NCI-H748 treated with DMSO at 0.1 percent for 48 hours (cell line): ENCODE measurements around the gene GSTA4.
"Not testable (repeated sequence)": the region's sequence is repeated elsewhere in the genome, so short reads cannot be mapped to it uniquely, and the experiment has no call there.

ENCODE experiments used
- DNase-seq: peaks from one replicate; lab custom pipeline; 2025; lab: John Stamatoyannopoulos, UW

GSTA4 gene

DNA sequence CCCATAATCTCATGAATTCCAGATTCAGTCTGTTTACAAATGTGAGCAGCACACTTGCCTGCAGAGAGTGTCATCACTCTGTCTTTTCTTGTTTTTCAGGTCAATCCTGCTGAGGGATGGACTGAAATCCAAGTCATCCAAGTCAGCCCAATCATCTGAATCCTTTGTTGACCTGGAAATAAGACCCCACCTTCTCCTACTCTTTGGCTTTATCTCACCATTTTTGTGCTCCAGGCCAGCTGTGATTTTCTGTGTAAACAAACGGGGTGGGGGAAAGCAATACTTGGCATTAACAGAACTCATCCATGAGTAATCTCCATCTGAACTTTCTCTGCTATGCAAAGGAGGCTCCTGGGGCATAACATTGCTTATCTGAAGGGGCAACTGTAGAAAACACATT is 16.9 kb upstream of the GSTA4 start:
- DNase-seq: peak; percentile 50

DNA sequence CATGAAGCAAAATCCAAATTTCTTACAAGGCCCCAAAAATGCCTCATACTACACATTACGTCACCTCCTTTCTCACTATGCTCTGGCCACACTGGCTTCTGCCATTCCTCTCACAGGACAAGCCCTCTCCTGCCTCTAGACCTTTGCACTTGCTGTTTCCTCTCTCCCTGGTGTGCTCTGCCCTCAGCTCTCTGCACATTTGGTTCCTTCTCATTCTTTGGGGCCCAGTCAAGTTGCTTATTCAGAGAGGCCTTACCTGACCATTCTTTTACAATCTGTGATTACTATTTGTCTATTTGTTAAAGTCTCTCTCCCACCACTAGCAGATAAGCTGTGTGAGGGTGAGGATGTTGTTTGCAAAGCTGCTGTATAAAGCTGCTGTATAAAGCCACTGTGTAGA is 15.4 kb upstream of the GSTA4 start:
- no peak for DNase-seq

DNA sequence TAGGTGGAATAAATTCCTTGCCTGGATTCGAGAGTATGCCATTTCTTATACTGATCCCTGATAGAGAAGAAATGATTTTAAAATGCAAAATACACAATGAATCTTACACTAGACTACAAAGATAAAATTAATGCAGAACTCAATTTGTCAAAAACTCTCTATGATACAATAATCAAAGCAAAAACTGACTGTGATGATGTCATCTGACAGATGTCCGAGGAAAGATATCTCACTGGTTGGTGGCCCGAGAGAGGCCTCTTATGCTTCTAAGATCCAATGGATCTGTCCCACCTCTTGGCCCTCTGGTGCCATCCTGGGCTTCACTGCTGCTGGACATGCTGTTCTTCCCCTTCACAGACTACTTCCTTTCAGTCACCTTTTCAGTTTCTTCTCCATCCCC is 14.4 kb upstream of the GSTA4 start:
- no peak for DNase-seq

DNA sequence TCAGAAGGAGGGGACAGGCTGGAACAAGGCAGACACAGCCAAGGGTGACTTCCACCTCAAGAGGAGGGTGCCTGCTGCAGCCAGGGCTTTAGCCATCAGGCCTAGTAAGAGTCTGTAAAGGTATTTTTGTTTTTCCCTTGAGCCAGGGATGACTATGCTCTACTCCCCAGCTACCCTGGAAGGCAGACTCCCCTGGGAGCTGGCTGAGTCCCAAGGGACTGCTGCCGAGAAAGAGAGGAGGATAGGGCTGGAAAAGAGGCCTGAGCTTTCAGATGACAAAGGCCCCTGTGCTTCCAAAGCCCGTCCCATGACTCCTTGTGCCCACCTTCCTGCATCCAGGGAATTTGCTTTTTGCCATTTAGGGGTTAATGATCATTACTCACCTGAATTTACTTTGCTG is 14.0 kb upstream of the GSTA4 start:
- DNase-seq: no peak

DNA sequence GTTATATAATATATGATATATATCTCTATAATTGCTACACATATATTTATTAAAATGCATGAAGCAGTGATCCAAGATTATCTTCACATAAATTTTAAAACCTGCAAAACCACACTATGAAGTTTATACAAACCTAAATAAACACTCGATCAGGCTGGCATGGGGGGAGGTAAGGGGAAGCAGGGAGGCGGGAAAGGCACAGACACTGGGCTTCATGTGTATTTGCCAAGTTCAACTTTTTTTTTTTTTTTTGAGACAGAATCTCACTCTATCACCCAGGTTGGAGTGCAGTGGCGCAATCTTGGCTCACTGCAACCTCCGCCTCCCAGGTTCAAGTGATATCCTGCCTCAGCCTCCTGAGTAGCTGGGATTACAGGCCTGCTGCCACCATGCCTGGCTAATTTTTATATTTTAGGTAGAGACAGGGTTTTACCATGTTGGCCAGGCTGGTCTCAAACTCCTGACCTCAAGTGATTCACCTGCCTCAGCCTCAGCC is 13.2 kb upstream of the GSTA4 start:
- not testable (repeated sequence) for DNase-seq

DNA sequence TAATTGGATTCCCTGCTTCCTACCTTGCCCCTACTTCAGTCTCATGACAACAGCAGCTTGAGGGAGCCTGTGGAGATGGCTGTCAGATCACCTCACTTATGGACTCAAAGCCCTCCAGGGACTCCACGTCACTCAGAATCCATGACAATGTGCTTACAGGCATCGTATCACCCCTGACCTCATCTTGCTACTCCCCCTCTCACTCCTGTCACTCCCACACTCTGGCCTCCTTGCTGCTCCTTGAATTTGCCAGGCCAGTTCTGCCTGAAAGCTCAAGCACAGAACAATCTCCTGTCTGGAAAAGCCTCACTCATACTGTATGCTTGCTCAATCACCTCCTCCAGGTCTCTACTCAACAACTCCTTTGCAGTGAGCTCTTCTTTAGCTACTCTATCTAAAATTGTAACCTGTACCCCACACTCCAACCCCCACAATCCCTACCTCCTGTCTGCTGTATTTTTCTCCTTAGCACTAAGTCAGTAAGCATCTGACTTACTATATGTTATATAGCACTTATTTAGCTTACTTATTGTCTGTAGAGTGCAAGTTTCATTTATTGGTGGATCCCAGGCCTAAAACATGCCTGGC is 10.7 kb upstream of the GSTA4 start:
- DNase-seq: no peak

DNA sequence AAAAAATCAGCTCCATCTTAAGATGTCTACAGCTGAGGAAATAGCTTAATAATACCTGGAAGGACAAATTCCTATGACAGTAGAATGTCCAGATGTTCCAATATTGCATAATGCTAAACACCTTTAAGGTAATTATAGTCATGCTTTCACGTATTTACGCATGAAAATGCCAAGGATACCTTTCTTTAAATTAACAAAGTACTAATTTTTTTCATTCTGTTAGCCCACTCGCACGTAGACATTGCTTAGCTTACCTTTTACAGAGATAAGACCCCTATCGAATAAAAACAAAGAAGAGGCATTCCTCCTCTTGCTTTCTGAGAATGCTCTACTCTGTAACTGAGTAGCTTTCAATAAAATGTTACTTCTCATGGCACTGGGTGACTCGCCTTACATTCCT is 4.4 kb upstream of the GSTA4 start:
- no peak for DNase-seq

DNA sequence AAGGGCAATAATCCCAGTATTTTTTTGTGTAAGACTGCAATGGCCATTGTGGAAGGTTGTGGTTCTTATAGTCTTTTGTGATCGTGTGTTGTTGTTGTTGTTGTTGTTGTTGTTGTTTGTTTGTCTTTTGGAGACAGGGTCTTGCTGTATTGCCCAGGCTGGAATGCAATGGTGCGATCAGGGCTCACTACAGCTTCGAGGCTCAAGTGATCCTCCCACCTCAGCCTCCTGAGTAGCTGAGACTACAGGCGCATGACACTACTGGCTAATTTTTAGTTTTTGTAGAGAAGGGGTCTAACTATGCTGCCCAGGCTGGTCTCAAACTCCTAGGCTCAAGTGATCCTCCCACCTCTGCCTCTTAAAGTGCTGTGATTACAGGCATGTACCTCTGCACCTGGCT is 3.5 kb upstream of the GSTA4 start:
- DNase-seq: no peak

DNA sequence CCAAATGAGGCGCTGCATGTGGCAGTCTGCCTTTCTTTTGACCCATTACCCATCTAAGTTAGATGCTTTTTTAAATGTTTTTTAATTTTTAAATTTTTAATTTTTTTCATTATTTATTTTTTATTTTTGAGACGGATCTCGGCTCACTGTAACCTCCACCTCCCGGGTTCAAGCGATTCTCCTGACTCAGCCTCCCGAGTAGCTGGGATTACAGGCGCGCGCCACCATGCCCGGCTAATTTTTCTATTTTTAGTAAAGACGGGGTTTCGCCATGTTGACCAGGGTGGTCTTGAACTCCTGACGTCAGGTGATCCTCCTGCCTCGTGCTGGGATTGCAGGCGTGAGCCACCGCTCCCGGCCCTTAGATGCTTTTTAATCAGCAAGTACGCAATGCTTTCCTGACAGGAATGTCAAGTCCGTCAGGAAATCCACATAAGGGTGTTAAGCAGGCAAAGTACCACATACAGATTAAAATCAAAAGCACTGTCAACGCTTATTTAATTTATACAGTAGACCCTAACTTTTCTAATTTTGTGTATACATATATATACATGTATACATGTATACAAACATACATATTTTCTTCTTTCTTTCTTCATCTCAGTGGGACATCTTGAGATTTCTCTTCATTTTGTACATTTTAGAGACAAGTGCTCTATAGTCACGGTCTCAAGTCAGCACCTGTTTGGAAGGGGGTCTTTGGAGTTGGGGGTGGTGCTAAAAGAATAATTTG is 995 bp upstream of the GSTA4 start:
- peak; percentile 69 for DNase-seq

DNA sequence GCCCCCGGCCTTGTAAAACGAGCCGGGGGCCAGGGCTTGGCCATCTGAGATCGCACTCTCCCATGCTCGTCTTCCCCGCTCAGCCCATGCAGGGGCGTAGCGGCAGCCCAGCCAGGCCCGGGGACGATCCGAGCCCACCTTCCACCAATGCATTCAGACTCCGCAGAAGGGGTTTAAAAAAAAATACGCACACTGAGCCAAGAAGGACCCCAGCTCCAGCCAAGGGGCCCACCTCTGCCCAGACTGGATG is 320 bp downstream of the GSTA4 start:
- DNase-seq: peak; percentile 77

DNA sequence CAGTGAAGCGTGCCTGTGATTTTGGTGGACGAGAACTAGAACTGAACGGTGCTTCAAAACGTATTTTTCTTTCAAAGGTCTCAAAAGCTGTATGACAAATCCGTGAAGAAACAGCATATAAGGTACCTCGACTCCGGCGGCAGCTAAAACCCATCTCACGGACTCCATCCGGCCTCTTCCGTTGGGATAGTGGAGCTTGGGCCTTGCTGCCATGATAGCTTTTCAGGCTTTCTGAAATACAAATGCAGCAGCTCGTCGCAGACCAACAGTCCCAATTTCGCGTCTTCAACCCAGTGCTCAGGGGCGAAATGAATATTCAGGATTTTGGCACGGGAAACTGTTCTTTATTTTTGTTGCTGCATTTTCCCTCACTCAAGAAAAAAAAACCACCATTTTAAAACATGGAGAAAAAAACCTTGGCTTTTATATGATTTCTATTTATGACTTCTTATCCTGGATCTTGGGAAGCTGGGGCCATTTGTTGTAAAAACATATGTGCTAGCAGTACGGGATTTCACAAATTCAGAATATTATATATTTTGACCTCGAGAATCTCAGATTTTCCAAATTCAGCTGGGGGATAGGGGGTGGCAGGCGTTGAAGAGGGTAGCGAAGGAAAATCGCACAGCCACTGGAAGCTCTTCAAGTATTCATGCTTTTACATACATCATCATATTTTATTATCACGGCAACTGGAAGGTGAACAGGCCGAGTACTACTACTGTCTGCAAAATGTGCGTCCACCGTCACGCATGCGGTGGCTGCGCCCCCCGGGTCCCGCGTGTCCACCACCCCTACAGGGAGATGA is 849 bp downstream of the GSTA4 start:
- DNase-seq: peak; percentile 71

DNA sequence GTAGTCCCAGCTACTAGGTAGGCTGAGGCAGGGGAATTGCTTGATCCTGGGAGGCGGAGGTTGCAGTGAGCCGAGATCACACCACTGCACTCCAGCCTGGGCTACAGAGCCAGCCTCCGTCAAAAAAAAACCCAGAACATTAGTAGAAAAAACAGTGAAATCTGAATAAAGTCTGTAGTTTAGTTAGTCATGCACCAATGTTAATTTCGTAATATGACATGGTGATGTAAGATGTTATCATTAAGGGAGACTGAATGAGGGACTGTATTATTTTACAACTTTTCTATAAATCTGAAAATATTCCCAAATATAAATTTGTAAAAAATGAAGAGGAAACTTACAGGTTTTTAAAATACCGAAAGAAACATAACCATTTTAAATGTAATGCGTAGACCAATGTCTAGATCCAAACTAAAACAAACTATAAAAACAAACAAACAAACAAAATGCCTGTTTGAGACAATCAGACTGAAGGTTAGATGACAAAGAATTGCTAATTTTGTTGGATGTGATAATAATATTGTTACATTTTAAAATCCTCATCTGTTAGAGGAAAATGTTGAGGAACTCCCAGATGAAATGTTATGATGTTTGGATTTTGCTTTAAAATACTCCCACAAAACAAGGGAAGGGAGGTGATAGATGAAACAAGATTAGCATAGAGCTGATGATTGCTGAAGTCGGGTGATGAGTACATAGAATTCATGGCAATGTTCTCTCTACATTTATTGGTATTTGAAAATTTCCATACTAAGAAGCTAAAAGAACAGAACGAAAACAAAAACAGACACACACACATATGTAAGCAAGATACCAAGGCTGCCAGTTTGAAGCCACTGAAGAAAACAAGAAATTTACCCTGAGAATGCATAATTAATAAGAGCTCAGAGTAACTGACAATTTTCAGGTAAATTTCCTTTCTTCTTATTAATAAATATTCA is 1.8 kb downstream of the GSTA4 start:
- no peak for DNase-seq

DNA sequence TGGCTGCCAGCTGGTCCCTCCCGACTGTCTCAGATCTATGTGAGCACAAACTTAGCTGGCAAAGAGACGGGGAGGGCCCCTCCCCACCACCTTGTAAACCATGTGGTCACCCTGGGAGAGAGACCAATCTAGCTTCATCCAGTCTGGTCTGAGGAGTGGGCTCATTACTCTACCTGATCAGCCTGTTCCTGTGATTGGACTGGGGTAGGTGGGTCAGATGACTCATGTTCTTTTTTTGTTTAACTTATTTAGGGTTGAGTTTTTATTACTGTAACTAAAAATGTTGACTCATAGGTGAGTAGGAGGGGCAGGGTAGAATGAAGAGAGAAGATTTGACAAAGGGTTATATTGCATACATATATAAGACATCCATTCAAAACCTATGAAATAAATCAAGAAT is 4.7 kb downstream of the GSTA4 start:
- no peak for DNase-seq

DNA sequence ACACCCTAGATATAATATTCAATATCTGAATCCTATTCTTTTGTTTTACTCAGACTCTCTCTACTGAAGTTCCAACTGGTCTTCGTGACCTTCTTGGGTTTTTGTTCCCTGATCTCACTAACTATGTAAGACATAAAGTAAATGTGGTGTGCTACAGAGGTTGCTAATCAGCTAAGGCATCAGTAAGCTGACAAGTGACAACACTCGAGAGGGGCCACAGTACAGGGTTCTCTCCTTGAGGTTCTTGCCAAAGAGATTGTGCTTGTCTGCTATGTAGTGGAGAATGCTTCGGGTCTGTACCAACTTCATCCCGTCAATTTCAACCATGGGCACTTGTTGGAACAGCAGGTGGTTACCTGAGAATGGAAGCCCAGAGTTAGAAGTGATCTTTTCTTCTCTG is 9.9 kb downstream of the GSTA4 start:
- no peak for DNase-seq

DNA sequence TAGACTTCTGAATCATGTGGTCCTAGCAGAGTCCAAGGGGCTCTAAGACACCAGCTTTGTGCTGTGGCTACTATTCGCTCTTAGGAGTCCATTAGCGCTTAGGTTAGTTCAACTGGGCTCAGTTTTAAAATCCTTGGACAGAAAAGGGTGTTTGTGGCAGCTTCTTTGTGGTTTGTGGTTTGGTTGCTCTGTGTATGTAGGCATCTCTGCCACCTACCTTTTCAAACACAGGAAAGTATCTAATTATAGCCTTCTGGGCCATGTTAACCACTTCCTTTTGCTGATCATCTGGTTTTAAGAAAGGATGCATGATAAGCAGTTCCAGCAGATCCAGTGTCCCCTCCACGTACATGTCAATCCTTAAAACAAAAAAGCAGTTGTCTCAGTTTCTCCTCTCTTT is 10.8 kb downstream of the GSTA4 start:
- no peak for DNase-seq

DNA sequence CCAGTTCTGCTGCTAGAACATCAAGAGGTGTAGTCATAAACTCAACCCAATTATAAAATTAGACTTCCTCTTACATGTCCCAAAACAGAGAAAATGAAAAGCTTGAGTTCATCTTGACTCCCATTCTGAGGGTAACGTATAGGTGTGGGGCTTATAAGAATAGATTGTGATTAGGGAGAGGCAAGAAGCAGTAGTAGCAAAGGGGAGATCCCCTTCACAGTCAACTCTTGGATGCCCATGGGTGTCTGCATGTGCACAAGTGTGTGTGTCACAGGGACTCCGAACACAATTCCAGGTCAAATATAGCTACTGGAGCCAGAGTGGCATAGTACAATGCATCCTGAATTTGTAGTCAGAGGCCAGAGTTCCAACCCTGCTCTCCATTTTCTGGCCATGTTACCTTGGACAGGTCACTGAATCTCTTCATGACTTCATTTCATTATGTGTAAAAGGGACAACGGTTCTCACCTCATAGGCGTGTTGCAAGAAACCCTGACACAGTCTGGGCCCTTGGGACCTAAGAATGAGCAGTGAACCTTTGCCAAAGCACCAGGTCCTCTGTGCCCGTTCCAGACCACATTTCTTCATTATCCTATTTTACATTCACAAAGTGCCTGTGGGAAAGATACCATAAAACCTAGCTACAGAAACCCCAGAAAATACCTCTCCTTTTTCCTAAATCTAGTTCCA is 11.8 kb downstream of the GSTA4 start:
- no peak for DNase-seq

DNA sequence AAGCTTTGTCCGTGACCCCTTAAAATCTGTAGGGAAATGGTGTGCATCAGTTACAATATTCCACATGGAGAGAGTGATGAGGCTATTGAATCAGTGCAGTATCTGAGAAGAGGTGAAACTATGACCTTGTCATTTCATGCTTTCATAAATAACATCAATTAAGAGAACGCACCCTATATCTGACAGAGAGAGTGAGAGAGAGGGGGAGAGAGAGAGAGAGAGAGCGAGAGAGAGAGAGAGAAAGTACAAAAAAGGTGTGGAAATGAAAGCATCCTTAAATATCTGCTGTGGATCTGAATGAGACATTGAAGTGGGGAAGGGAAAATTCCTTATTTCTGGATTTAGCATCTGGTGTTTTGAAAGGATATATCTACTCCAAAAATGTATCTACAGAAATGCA is 12.4 kb downstream of the GSTA4 start:
- DNase-seq: no peak

DNA sequence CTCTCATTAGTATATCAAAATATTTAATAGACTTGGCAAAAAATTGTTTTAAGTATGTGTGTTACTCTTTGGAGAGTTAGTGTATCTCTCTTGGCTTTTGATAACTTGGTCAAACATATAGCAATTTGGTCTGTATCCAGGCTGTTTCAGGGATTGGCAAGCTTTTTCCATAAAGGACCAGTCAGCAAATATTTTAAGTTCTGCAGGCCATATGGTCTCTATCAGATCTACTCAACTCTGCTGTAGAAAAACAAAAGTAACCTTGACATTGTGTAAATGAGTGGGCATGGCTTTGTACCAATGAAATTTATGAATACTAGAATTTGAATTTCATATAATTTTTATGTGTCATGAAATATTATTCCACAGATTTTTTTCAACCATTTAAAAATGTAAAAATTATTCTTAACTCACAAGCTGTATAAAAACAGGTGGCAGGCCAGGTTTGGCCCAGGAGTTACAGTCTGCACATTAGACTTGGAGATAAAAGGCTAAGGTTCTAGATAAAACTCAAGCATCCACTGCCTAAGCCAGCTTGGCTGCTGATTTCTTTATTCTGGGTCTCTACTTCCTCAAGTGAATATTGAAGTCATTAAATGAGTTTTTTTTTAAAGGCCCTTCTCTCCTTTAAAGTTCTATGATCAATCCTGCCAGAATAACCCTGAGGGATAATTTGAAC is 13.7 kb downstream of the GSTA4 start:
- no peak for DNase-seq

DNA sequence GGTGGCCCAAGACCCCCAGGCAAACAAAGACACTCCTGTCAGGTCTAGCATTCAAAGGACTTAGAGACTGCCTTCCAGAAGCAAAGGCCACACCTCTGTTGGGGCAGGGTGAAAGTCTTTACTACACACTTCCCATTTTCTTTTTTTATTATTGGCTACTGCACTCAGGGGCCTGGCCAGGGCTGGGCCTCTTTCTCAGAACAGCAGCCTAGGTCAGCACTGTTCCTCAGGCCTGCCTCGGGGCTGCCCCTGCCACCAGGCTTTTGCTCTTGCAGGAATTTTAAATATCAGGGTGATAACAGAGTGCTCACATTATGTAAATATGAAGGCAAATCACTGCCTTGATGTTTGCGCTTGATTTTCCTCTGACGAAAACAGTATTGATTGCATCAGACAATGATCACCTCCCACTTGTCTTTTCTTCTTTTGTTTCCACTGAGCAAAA is 18.5 kb downstream of the GSTA4 start:
- no peak for DNase-seq

DNA sequence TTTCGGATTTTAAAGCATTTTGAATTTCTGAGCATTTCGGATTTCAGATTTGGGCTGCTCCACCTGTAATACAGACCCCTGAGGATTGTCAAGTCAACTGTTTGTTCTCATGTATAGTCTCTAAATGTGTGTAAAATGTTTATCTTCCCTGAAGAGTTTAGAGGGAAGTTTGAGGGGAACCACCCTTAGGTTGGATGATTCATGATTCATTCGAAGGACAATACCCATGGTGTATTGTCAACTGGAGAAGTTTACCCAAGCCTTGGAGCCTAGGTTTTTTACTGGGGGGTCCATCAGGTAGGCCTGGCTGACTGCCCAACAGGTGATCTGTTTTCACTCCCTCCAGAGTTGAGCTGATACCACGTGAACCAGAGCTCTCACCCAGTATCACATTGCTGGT is 18.9 kb downstream of the GSTA4 start:
- DNase-seq: no peak

DNA sequence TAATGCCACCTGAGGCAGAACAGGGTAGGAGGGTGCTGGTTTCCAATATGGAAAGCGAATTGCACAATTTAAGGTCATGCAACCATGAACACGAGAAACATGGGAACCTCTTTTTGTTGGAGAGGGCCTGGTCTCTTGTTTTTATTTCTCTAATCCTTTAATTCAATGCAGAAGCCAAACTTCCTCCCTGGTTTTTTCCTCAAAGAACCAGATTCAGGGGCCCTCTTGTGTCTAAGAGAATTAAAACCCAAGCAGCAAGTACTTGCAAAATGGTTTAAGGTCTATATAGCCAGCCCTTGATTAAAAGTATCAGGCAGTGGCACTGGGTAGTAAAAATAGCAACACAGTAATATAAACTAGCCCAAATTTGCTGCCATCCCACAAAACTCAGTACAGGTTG is 19.5 kb downstream of the GSTA4 start:
- DNase-seq: no peak
